ENCODE results near the gene TRIM33.
"Not testable (repeated sequence)": the region's sequence is repeated elsewhere in the genome, so short reads cannot be mapped to it uniquely, and the experiment has no call there.

Gene TRIM33

DNA sequence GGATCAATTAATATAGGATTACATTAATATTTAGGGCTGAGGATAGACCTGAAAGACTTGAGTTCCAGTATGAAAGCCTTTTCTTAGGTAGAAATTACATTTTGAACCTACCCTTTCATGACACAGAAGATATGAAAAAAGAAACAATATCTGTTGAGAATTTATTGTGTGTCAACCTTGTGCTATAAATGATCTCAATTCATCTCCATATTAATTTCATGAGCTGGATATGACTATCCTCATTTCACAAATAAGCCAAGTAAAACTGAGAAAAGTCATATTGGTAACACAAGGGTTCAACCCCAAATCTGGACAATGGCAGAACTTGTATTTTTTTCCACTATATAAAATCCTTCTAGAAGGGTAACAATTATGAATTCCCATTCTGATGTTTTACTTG is 120.0 kb downstream of the TRIM33 start:
- H3K4me3 ChIP-seq (ENCODE audit: low read length), result no peak overlapping the region
- no peaks in the 10 kb centered on the region for H3K4me1 ChIP-seq (ENCODE audit: control insufficient read depth, low read length)
- no peaks in the 10 kb centered on the region for H3K9me3 ChIP-seq (ENCODE audit: control insufficient read depth, insufficient read depth, low read length)
- no peak overlapping the region for H3K27ac ChIP-seq (ENCODE audit: low read depth, low read length)
- H4K20me1 ChIP-seq (ENCODE audit: control insufficient read depth, insufficient read depth, low read depth, low read length), result no peaks in the 10 kb centered on the region
- no peaks in the 10 kb centered on the region for H3K27me3 ChIP-seq (ENCODE audit: control insufficient read depth, low read length)
- peaks cover 20% of the 10 kb centered on the region for H3K36me3 ChIP-seq (ENCODE audit: control insufficient read depth, low read length)
- H3K9me2 ChIP-seq (replicated peaks; ENCODE audit: control insufficient read depth, low read length), result no peaks in the 10 kb centered on the region
- H3K4me2 ChIP-seq (ENCODE audit: low read length), result no peak overlapping the region
- no peak for TF ChIP-seq EZH2phosphoT487 (IDR thresholded peaks at IDR 0.05; ENCODE audit: borderline replicate concordance, low read length)
- TF ChIP-seq, protein P1, sequence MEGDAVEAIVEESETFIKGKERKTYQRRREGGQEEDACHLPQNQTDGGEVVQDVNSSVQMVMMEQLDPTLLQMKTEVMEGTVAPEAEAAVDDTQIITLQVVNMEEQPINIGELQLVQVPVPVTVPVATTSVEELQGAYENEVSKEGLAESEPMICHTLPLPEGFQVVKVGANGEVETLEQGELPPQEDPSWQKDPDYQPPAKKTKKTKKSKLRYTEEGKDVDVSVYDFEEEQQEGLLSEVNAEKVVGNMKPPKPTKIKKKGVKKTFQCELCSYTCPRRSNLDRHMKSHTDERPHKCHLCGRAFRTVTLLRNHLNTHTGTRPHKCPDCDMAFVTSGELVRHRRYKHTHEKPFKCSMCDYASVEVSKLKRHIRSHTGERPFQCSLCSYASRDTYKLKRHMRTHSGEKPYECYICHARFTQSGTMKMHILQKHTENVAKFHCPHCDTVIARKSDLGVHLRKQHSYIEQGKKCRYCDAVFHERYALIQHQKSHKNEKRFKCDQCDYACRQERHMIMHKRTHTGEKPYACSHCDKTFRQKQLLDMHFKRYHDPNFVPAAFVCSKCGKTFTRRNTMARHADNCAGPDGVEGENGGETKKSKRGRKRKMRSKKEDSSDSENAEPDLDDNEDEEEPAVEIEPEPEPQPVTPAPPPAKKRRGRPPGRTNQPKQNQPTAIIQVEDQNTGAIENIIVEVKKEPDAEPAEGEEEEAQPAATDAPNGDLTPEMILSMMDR (IDR thresholded peaks at IDR 0.05; ENCODE audit: low read depth, low read length, poor library complexity, severe bottlenecking), result no peak
- H3K79me2 ChIP-seq (ENCODE audit: control insufficient read depth, low read length), result no peaks in the 10 kb centered on the region
- H3F3A ChIP-seq (ENCODE audit: control insufficient read depth, insufficient read depth), result no peaks in the 10 kb centered on the region

DNA sequence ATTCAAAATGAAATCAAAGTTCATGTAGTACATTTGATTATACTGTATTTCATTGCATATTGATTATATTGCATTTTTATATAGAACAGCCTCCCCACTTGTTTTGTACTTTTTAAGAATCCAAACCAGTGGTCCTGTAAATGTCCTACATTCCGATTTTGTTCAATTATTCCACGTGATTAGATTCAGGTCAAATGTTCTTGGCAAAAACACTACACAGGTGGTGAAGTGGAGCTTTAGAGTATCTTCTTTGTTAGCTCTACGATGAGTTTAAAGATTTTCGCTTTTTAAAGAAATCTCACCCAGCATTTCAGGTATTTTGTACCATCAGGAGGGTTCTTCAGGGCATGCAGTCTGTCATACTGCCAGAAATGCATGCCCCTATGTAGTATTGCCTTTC is 120.6 kb downstream of the TRIM33 start:
- Histone ChIP-seq H3K4me3 (ENCODE audit: low read length) (no peak overlapping the region), H3K4me2 (ENCODE audit: low read length) (no peak overlapping the region), H3K9me2 (replicated peaks; ENCODE audit: control insufficient read depth, low read length) (no peaks in the 10 kb centered on the region)

DNA sequence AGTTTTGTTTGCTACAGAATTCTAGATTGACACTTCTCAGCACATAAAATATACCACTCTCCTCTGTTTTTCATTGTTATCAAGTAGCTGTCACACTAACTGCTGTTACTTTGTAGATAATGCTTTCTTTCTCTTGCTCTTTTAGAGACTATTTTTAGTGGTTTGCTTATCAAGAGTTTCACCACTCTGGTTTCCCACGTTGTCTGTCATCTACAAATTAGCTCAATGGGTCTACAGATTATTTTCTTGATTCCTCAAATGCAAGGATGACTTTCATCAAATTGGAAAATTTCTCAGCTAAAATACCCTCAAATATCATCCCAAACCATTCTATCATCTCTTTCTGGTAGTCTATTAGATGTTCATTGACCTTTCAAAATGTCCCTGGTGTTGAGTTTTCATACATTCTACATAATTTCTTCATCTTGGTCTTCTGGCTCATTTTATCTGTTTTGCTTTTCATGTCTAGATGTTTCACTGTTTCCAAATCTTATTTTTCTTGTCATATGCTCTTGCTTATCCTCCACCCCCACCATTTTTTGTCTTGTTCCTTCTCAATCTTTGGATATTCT is 122.5 kb downstream of the TRIM33 start:
- Histone ChIP-seq H3K27me3 (ENCODE audit: control insufficient read depth, low read length) (no peaks in the 10 kb centered on the region), H4K20me1 (ENCODE audit: control insufficient read depth, insufficient read depth, low read depth, low read length) (no peaks in the 10 kb centered on the region), H3K4me2 (ENCODE audit: low read length) (no peak overlapping the region)

More for the DNA sequence above, 120.6 kb downstream of the TRIM33 start:
- peaks cover 17% of the 10 kb centered on the region for H3K36me3 ChIP-seq (ENCODE audit: control insufficient read depth, low read length)
- no peaks in the 10 kb centered on the region for H3K27me3 ChIP-seq (ENCODE audit: control insufficient read depth, low read length)
- H3F3A ChIP-seq (ENCODE audit: control insufficient read depth, insufficient read depth), result no peaks in the 10 kb centered on the region
- no peaks in the 10 kb centered on the region for H3K79me2 ChIP-seq (ENCODE audit: control insufficient read depth, low read length)
- TF ChIP-seq, protein P1 (IDR thresholded peaks at IDR 0.05; ENCODE audit: low read depth, low read length, poor library complexity, severe bottlenecking), result no peak
- TF ChIP-seq EZH2phosphoT487 (IDR thresholded peaks at IDR 0.05; ENCODE audit: borderline replicate concordance, low read length), result no peak
- H4K20me1 ChIP-seq (ENCODE audit: control insufficient read depth, insufficient read depth, low read depth, low read length), result no peaks in the 10 kb centered on the region
- no peak overlapping the region for H3K27ac ChIP-seq (ENCODE audit: low read depth, low read length)
- no peaks in the 10 kb centered on the region for H3K9me3 ChIP-seq (ENCODE audit: control insufficient read depth, insufficient read depth, low read length)
- no peaks in the 10 kb centered on the region for H3K4me1 ChIP-seq (ENCODE audit: control insufficient read depth, low read length)

DNA sequence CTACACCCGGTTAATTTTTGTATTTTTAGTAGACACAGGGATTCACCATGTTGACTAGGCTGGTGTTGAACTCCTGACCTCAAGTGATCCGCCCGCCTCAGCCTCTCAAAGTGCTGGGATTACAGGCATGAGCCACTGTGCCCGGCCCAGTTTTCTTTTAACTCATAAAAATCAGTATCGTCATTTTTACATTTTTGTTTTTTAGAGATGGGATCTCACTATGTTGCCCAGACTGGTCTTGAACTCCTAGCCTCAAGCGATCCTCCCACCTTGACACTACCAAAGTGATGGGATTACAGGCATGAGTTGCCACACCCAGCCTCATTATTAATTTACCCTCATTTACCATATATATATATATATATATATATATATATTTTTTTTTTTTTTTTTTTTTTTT is 123.4 kb downstream of the TRIM33 start:
- not testable (repeated sequence) for H3K79me2 ChIP-seq (ENCODE audit: control insufficient read depth, low read length); H4K20me1 ChIP-seq (ENCODE audit: control insufficient read depth, insufficient read depth, low read depth, low read length); H3K9me2 ChIP-seq (replicated peaks; ENCODE audit: control insufficient read depth, low read length); H3K4me2 ChIP-seq (ENCODE audit: low read length); H3K9me3 ChIP-seq (ENCODE audit: control insufficient read depth, insufficient read depth, low read length); H3K4me3 ChIP-seq (ENCODE audit: low read length); H3K27ac ChIP-seq (ENCODE audit: low read depth, low read length); H3K27me3 ChIP-seq (ENCODE audit: control insufficient read depth, low read length); H3F3A ChIP-seq (ENCODE audit: control insufficient read depth, insufficient read depth); H3K4me1 ChIP-seq (ENCODE audit: control insufficient read depth, low read length); H3K36me3 ChIP-seq (ENCODE audit: control insufficient read depth, low read length)

More for the DNA sequence above, 122.5 kb downstream of the TRIM33 start:
- TF ChIP-seq, protein P1 (IDR thresholded peaks at IDR 0.05; ENCODE audit: low read depth, low read length, poor library complexity, severe bottlenecking), result no peak
- no peak for TF ChIP-seq EZH2phosphoT487 (IDR thresholded peaks at IDR 0.05; ENCODE audit: borderline replicate concordance, low read length)
- no peaks in the 10 kb centered on the region for H3K9me3 ChIP-seq (ENCODE audit: control insufficient read depth, insufficient read depth, low read length)
- peaks cover 6% of the 10 kb centered on the region for H3K36me3 ChIP-seq (ENCODE audit: control insufficient read depth, low read length)
- H3K4me3 ChIP-seq (ENCODE audit: low read length), result no peak overlapping the region
- no peak overlapping the region for H3K27ac ChIP-seq (ENCODE audit: low read depth, low read length)
- no peaks in the 10 kb centered on the region for H3K79me2 ChIP-seq (ENCODE audit: control insufficient read depth, low read length)
- H3F3A ChIP-seq (ENCODE audit: control insufficient read depth, insufficient read depth), result no peaks in the 10 kb centered on the region
- no peaks in the 10 kb centered on the region for H3K9me2 ChIP-seq (replicated peaks; ENCODE audit: control insufficient read depth, low read length)
- H3K4me1 ChIP-seq (ENCODE audit: control insufficient read depth, low read length), result no peaks in the 10 kb centered on the region

Data from DOHH2 (cell line).